Keratinocyte (primary cell): ENCODE data around the gene TBC1D4.

ENCODE experiments used
- CTCF ChIP-seq, 3 experiments: IDR thresholded peaks in 1 of 3; conservative IDR thresholded peaks in 1 of 3; optimal IDR thresholded peaks in 1 of 3; 2 replicates in 2 of 3; 3 replicates in 1 of 3; pipeline versions ENCODE3 to v1.5.1; 2011; ENCODE audit warnings: low read length in 3 of 3, mild to moderate bottlenecking in 3 of 3, moderate library complexity in 2 of 3, control low read depth in 1 of 3, inconsistent platforms in 1 of 3; ENCODE audit not compliant: insufficient read depth in 2 of 3; ENCODE audit errors: extremely low read depth in 1 of 3
- EZH2 ChIP-seq: IDR thresholded peaks from one replicate; pipeline ENCODE4 v1.6.1; 2012; ENCODE audit warnings: inconsistent platforms, mild to moderate bottlenecking, low read length, moderate library complexity

GRCh38 chr13:75285310-75285709 is 196.7 kb downstream of the TBC1D4 start:
- TF ChIP-seq CTCF (optimal IDR thresholded peaks at IDR 0.05 in 1 of 3, IDR thresholded peaks at IDR 0.05 in 1 of 3, conservative IDR thresholded peaks at IDR 0.05 in 1 of 3; ENCODE audit: extremely low read depth in 1 of 3, insufficient read depth in 2 of 3, low read length in 3 of 3) = no peak
- TF ChIP-seq EZH2 = no peak
